ENCODE measurements around the gene CLCN4.

DNA sequence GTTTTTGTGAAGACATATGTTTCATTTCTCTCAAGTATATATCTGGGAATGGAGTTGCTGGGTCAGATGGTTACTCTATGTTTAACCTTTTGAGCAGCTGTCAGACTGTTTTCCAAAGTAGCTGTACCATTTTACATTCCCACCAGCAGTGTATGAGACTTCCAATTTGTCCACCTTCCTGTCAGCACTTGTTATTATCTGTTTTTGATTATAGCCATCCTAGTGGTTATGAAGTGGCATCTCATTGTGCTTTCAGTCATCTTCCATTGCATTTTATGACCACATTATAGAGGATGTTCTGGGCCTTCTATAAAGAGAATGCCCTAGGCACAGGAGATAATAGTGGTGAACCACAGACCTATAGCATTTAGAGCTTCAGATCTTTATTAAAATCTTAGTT lies 39.2 kb downstream of the CLCN4 start:
- TF ChIP-seq, protein P1, sequence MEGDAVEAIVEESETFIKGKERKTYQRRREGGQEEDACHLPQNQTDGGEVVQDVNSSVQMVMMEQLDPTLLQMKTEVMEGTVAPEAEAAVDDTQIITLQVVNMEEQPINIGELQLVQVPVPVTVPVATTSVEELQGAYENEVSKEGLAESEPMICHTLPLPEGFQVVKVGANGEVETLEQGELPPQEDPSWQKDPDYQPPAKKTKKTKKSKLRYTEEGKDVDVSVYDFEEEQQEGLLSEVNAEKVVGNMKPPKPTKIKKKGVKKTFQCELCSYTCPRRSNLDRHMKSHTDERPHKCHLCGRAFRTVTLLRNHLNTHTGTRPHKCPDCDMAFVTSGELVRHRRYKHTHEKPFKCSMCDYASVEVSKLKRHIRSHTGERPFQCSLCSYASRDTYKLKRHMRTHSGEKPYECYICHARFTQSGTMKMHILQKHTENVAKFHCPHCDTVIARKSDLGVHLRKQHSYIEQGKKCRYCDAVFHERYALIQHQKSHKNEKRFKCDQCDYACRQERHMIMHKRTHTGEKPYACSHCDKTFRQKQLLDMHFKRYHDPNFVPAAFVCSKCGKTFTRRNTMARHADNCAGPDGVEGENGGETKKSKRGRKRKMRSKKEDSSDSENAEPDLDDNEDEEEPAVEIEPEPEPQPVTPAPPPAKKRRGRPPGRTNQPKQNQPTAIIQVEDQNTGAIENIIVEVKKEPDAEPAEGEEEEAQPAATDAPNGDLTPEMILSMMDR (IDR thresholded peaks at IDR 0.05) = no peak
- no peak for TF ChIP-seq EZH2 (IDR thresholded peaks at IDR 0.05; ENCODE audit: borderline replicate concordance, insufficient read depth, low read depth, low read length, poor library complexity, severe bottlenecking)
